K562 (cell line): ENCODE measurements around the gene ARHGAP8. TPM values are rescaled to one million over a fixed set of nuclear protein-coding genes. Genes with fewer than 3 reads are reported as not detected.

Source experiments
- CHD4 ChIP-seq: fragments of 200-600 bp; sonication (generic); IDR thresholded peaks from 3 replicates; pipeline ENCODE4 v1.6.1; 2012; ENCODE audit warnings: low read depth, mild to moderate bottlenecking, mixed read lengths, low read length, inconsistent platforms; ENCODE audit not compliant: insufficient read depth, insufficient replicate concordance, poor library complexity, severe bottlenecking
- ESRRB ChIP-seq: fragments of 250-450 bp; sonication (Bioruptor Pico); IDR thresholded peaks from 2 replicates; pipeline ENCODE4 v1.5.0; 2020; ENCODE audit warnings: mild to moderate bottlenecking, moderate library complexity, borderline replicate concordance
- FOXP4 ChIP-seq: sonication (generic); formaldehyde crosslinking; IDR thresholded peaks from 2 replicates; pipeline ENCODE4 v1.8.0; 2022; ENCODE audit warnings: mild to moderate bottlenecking, missing genetic modification reagents, borderline replicate concordance
- GATAD2A ChIP-seq: fragments of 450-650 bp; IDR thresholded peaks from 2 replicates; pipeline ENCODE4 v1.6.1; 2017
- LEF1 ChIP-seq: fragments of 450-650 bp; IDR thresholded peaks from 2 replicates; pipeline ENCODE4 v1.6.1; 2016; ENCODE audit warnings: mild to moderate bottlenecking
- MEF2A ChIP-seq: IDR thresholded peaks from 2 replicates; pipeline ENCODE4 v1.6.1; 2011; ENCODE audit warnings: low read depth, mild to moderate bottlenecking, low read length, moderate library complexity; ENCODE audit not compliant: control insufficient read depth
- ZEB2 ChIP-seq: fragments of 450-650 bp; IDR thresholded peaks from 2 replicates; pipeline ENCODE4 v1.6.1; 2016
- ZNF282 ChIP-seq: sonication (generic); formaldehyde crosslinking; IDR thresholded peaks from 2 replicates; pipeline ENCODE4 v1.8.1; 2023; ENCODE audit warnings: missing genetic modification reagents
- ZNF77 ChIP-seq: fragments of 250-450 bp; sonication (Bioruptor Pico); IDR thresholded peaks from 2 replicates; pipeline ENCODE4 v1.5.0; 2020
- polyA plus RNA-seq, 8 experiments: library from polyadenylated mRNA; depleted of rRNA in 4 of 8; stranded (reverse) in 5 of 8; unstranded in 3 of 8; fragments of >200 nt; fragmentation: Nextera tagmentation in 2 of 8; fragmentation: Illumina TruSeq in 1 of 8; extraction: Ambion mirVana in 2 of 8; extraction: Trizol in 1 of 8; gene quantifications; 2 replicates each; pipeline versions ENCODE4 v1.2.1 to v1.2.3, GENCODE V29; 2011 to 2014; ENCODE audit warnings: inconsistent platforms in 1 of 8, missing spikeins in 1 of 8
- total RNA-seq, 7 experiments: library from RNA; depleted of rRNA in 6 of 7; stranded (reverse); fragments of >200 nt in 6 of 7; fragmentation: Illumina TruSeq in 2 of 7; extraction: Trizol in 2 of 7; gene quantifications; 2 replicates each; pipeline versions ENCODE4 v1.2.1 to v1.2.3, GENCODE V29; 2011 to 2021; ENCODE audit warnings: low replicate concordance in 1 of 7
- TF ChIP-seq, protein P1 (sequence below): sonication (generic); formaldehyde crosslinking; IDR thresholded peaks from 2 replicates; pipeline ENCODE4 v1.8.1; 2023; ENCODE audit warnings: mild to moderate bottlenecking, missing genetic modification reagents, moderate library complexity
- TF ChIP-seq, protein P2 (sequence below): sonication (generic); formaldehyde crosslinking; IDR thresholded peaks from 2 replicates; pipeline ENCODE4 v1.8.1; 2022; ENCODE audit warnings: missing genetic modification reagents

The ARHGAP8 gene
- total and polyA plus RNA-seq, 9 of the 15 experiments (the other 6 are each of a cell fraction or from before 2014, with no cell fraction given) = 0.15 to 2.2 (median 0.62) TPM

- TF ChIP-seq FOXP4 (CRISPR knock-in tag) (no peak), ESRRB (no peak), MEF2A (no peak), ZNF282 (CRISPR knock-in tag) (no peak), ZNF77 (CRISPR knock-in tag) (no peak), ZEB2 (no peak), LEF1 (no peak), CHD4 (no peak), GATAD2A (no peak)
- TF ChIP-seq, protein P1, sequence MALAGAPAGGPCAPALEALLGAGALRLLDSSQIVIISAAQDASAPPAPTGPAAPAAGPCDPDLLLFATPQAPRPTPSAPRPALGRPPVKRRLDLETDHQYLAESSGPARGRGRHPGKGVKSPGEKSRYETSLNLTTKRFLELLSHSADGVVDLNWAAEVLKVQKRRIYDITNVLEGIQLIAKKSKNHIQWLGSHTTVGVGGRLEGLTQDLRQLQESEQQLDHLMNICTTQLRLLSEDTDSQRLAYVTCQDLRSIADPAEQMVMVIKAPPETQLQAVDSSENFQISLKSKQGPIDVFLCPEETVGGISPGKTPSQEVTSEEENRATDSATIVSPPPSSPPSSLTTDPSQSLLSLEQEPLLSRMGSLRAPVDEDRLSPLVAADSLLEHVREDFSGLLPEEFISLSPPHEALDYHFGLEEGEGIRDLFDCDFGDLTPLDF (CRISPR knock-in tag) = no peak
- TF ChIP-seq, protein P2, sequence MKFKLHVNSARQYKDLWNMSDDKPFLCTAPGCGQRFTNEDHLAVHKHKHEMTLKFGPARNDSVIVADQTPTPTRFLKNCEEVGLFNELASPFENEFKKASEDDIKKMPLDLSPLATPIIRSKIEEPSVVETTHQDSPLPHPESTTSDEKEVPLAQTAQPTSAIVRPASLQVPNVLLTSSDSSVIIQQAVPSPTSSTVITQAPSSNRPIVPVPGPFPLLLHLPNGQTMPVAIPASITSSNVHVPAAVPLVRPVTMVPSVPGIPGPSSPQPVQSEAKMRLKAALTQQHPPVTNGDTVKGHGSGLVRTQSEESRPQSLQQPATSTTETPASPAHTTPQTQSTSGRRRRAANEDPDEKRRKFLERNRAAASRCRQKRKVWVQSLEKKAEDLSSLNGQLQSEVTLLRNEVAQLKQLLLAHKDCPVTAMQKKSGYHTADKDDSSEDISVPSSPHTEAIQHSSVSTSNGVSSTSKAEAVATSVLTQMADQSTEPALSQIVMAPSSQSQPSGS (CRISPR knock-in tag) = no peak
These were observed 95.0 kb downstream of the ARHGAP8 start (continued) for GRCh38 chr22:44847380-44847779.
